Left kidney (tissue), 2 donors: ENCODE data around the gene RALB. TPM values are rescaled to one million over a fixed set of nuclear protein-coding genes. Genes with fewer than 3 reads are reported as not detected.

Experiments
- DNase-seq: peaks from one replicate; pipeline ENCODE4 v3.0.0-alpha.2; 2013
- polyA plus RNA-seq: library from polyadenylated mRNA; unstranded; fragments of 120-200 nt; gene quantifications from one replicate; pipeline ENCODE4 v1.2.1, GENCODE V29; 2013; ENCODE audit not compliant: insufficient read length

Gene RALB
- polyA plus RNA-seq, 1 donor = 73.5 TPM

DNA sequence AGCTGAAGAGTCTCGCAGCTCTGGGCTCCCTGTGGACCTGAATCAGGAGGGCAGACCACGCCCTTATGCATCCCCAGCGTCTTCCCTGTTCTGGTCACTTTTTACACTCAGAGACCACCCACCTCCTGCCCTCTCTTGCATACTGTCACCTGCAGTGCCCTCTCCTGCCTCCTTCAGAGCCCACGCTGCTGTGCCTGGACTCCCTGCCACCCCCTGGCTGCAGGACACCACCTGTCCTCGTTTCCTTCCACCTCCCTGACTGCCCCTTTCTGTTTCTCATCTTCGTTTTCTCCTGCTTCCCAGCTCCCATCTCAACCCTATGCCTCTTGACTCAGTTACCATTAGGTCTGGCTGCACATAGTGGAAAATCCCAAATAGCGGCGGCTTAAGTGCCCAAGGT, 84.1 kb downstream of the RALB start:
- no peak for DNase-seq

- no peak for DNase-seq
Observed at GRCh38 chr2:120338015-120338414, 85.4 kb downstream of the RALB start.

DNA sequence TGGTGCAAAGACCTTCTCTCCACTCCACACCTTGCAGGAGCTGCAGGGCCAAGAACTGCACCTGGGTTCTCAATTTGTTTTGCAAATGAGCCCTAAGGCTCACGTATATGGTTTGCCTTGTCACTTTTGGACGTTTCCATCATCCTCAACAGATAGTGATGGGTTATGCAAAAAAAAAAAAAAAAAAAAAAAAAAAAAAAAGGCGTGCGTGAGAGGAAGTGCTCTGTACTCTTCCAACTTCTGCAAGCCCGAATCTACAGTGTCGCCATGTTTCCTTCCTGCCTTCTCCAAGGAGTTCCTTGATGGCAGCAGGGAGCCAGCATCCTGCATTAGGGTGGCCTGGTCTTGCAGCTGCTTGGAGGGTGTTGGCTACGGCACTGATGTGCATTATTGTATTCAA, 89.3 kb downstream of the RALB start:
- DNase-seq = no peak

GRCh38 chr2:120342446-120342845, 89.8 kb downstream of the RALB start:
- no peak for DNase-seq

DNA sequence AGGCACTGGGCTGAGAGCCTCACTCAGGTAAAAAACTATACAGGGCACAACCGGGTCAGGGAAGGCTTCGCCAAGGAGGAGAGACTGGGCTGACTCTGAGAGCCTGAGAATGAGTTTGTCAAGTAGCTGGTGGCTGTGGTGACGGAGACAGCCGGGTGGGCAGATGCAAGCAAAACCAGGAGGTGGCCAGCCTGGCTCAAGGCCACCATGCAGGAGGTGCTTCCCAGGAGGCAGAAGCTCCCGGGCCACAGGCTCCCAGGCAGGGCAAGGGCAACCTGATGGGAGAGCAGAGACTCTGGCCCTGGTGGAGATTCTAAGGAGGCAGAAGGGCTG, 90.4 kb downstream of the RALB start:
- DNase-seq = no peak

GRCh38 chr2:120343433-120344105, 90.9 kb downstream of the RALB start:
- peak; percentile 62 for DNase-seq

Other genes with a start within 250 kb of the RALB start
- gene EPB41L5, start 239.8 kb upstream of the RALB start, polyA plus RNA-seq = 106 TPM
- gene TMEM185B, start 29.5 kb upstream of the RALB start, polyA plus RNA-seq = 24.3 TPM
- gene INHBB, start 93.3 kb downstream of the RALB start, polyA plus RNA-seq = not detected